Testis (tissue), 2 donors: Measurements from ENCODE around the gene FURIN.

Experiments
- CTCF ChIP-seq, 3 experiments: fragments of 450-650 bp in 2 of 3; fragments of 200-600 bp in 1 of 3; sonication (generic) in 1 of 3; IDR thresholded peaks; one replicate each; pipeline ENCODE4 v1.5.1; 2016 to 2019; ENCODE audit warnings: antibody characterized with exemption in 3 of 3, mild to moderate bottlenecking in 2 of 3, moderate library complexity in 1 of 3
- POLR2A ChIP-seq: fragments of 450-650 bp; IDR thresholded peaks from one replicate; pipeline ENCODE4 v1.6.1; 2017; ENCODE audit warnings: antibody characterized with exemption, mild to moderate bottlenecking, moderate library complexity

- TF ChIP-seq CTCF (IDR thresholded peaks at IDR 0.05): no peak
- no peak for TF ChIP-seq POLR2A
Observed at GRCh38 chr15:90866161-90866715, 2.1 kb upstream of the FURIN start.
